Epithelial cell of esophagus (primary cell): ENCODE data around the gene CLIP1.

ENCODE experiments used
- DNase-seq: peaks from one replicate; pipeline ENCODE4 v3.0.0; 2010; ENCODE audit warnings: low read depth
- H3K4me3 ChIP-seq: 2 replicates; pipeline ENCODE4 v1.5.1; 2011; ENCODE audit warnings: mild to moderate bottlenecking, low read length, control low read depth
- CTCF ChIP-seq: IDR thresholded peaks from 2 replicates; pipeline ENCODE4 v1.5.1; 2011; ENCODE audit warnings: low read depth, mild to moderate bottlenecking, low read length, control low read depth, inconsistent platforms; ENCODE audit not compliant: insufficient read depth; ENCODE audit errors: missing control alignments

CLIP1 gene

GRCh38 chr12:122310626-122311333 is 111.7 kb downstream of the CLIP1 start:
- no peak for DNase-seq
- no peak for TF ChIP-seq CTCF

GRCh38 chr12:122309564-122310121 is 112.8 kb downstream of the CLIP1 start:
- no peak for TF ChIP-seq CTCF
- no peak overlapping the region for H3K4me3 ChIP-seq
- DNase-seq = no peak

More at GRCh38 chr12:122310626-122311333, 111.7 kb downstream of the CLIP1 start:
- H3K4me3 ChIP-seq = no peak overlapping the region

- no peak overlapping the region for H3K4me3 ChIP-seq
- no peak for DNase-seq
- TF ChIP-seq CTCF = no peak
These were observed 113.7 kb downstream of the CLIP1 start for GRCh38 chr12:122308811-122309210.

GRCh38 chr12:122306407-122306806 is 116.1 kb downstream of the CLIP1 start:
- DNase-seq = no peak
- no peak overlapping the region for H3K4me3 ChIP-seq
- TF ChIP-seq CTCF = no peak

GRCh38 chr12:122304924-122305323 is 117.5 kb downstream of the CLIP1 start:
- peak; percentile 26 for DNase-seq
- TF ChIP-seq CTCF = no peak
- H3K4me3 ChIP-seq = no peak overlapping the region

- no peak for DNase-seq
- H3K4me3 ChIP-seq = no peak overlapping the region
- no peak for TF ChIP-seq CTCF
These were observed 119.4 kb downstream of the CLIP1 start for GRCh38 chr12:122303068-122303467.
